Measurements from ENCODE around the gene DTWD2.

DNA sequence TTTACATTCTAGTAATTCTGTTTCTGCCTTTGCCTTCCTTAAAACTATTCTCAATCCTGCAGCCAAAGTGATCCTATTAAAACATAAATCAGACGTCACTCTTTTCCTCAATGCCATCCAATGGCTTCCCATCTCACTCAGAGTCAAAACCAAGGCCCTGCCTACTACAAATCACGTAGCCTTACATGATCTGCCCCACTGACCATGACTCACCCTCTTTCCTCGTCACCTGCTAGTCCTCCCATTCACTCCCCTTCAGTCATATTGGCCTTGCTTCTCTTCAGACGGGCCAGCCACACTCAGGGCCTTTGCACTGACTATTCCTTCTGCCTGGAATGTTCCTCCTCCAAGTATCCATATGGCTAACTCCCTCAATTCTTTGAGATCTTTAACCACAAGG, 43.6 kb upstream of the DTWD2 start:
- TF ChIP-seq CTCF (IDR thresholded peaks at IDR 0.05) (no peak), ZFX (IDR thresholded peaks at IDR 0.05; ENCODE audit: borderline replicate concordance) (no peak)
